IPS-NIHi7 (cell line): ENCODE measurements around the gene IL17RE.
"Not testable (repeated sequence)": the region's sequence is repeated elsewhere in the genome, so short reads cannot be mapped to it uniquely, and the experiment has no call there.

Source experiments
- DNase-seq: peaks from one replicate; pipeline ENCODE4 v3.0.0; 2012; ENCODE audit warnings: mixed read lengths; ENCODE audit errors: extremely low spot score

The IL17RE gene, protein sequence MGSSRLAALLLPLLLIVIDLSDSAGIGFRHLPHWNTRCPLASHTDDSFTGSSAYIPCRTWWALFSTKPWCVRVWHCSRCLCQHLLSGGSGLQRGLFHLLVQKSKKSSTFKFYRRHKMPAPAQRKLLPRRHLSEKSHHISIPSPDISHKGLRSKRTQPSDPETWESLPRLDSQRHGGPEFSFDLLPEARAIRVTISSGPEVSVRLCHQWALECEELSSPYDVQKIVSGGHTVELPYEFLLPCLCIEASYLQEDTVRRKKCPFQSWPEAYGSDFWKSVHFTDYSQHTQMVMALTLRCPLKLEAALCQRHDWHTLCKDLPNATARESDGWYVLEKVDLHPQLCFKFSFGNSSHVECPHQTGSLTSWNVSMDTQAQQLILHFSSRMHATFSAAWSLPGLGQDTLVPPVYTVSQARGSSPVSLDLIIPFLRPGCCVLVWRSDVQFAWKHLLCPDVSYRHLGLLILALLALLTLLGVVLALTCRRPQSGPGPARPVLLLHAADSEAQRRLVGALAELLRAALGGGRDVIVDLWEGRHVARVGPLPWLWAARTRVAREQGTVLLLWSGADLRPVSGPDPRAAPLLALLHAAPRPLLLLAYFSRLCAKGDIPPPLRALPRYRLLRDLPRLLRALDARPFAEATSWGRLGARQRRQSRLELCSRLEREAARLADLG

DNA sequence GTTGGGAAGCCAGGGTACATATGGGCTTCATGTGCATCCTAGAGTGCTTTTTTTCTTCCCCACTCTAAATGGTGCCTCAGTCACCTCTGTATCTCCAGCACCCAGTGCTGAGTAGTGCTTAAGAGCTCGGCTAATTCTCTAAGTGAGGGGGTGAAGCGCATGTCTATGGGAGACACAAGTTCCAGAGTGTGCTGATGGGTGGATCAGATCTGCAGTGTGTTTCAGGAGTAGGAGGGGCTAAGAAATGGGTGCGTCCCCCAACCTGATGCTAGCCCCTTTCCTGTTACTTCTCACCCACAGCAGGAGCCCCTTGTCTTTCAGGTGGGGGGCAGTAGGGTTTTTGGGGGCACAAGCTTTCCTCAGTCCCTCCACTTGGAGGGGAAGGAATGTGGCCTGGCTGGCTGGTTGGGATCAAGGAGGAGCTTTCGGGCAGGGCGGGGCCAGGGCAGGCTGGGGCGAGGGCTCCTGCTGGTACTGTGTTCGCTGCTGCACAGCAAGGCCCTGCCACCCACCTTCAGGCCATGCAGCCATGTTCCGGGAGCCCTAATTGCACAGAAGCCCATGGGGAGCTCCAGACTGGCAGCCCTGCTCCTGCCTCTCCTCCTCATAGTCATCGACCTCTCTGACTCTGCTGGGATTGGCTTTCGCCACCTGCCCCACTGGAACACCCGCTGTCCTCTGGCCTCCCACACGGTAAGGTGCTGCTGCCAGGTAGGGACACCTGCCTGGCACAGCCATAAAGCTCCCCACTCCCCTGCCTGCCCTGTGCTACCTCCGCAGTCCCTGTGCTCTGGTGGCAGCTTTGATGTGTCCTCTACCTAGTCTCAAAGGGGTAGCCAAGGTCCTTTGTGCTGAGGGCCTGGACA, at the start of gene IL17RE:
Gene IL17RE (plus strand): TSS at position 477 of the 866 bp plus-strand sequence. CDS start 85 bp downstream, at position 562.
- DNase-seq: peak; percentile 66

GRCh38 chr3:9854291-9854940, 48.2 kb upstream of the IL17RE start:
- DNase-seq: not testable (repeated sequence)

- DNase-seq: no peak
Observed at GRCh38 chr3:9855594-9855993, 47.1 kb upstream of the IL17RE start.

GRCh38 chr3:9859530-9860025, 43.1 kb upstream of the IL17RE start:
- no peak for DNase-seq

DNA sequence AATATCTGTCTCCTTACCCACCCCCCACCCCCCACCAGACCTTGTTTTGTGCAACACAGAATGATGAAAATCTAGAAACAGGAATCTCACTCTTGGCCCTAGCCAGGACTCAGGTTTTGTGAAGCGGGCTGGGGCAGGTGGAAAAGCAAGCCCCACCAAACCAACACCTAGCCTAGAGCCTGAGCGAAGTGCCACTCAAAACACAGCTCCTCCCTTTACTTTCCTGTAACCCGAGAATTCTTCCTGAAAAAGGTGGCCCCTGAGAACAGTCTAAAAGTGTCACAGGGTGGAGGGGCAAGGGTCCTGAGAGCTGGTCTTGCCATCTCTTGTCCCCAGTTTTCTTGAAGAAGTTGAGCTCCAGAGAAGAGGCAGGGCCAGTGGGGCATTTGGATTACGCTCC, 41.4 kb upstream of the IL17RE start:
- DNase-seq: no peak

DNA sequence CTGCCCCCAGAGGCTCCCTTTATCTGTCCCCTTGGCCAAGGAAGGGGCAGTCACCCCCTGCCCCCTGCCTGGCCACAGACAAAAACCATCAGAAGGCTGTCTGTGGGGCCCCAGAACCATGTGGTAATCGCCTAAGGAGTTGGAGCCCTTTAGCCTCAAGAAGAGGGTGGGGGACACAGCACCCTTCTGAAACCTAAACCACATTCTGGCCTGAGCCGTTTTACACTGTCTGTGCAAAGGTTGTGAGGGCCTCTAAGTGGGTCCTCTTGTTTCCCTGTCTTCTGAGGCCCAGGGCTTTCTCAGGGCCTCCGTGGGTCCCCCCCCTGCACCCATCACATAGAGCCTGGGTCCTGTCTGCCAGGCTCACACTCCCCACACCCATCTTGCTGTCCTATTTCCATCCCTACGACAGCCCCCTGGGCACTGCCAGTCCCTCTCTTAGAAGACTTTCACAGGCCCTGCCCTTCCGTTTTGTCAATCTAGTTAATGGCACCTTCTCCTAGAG, 41.0 kb upstream of the IL17RE start:
- DNase-seq: no peak

DNA sequence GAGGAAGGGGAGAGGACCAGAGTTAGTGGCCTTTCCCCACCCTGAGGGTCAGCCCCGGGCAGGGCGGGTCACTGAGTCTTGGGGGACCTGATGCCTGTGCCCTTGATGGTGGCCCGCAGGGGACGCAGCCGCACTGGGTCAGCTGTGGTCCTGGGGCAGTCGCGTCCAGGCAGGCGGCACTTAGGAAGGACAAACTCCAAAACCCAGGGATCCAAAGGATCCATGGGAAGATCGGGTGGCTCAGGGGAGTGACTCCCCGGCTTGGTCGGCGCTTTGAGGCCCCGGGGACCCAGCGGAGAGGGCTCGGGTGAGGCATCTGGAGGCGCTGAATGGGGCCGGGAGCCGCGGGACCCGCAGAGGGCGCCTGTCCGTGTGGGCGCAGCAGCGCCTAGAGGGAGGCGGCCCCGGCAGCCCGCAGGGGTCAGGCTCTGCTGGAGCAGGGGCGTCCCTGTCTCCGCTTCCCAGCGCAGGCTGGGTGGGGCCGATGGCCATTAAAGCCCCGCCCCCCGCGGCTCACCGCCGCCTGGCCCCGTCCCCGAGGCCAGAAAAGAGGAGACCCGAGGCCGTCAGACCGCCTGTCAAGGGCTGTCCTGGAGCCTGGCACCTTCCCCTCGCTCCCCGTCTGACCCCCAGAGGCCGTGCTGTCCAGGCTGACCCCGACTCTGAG, 40.1 kb upstream of the IL17RE start:
- peak; percentile 92 for DNase-seq

- DNase-seq: no peak
Observed at GRCh38 chr3:9863058-9863772, 39.4 kb upstream of the IL17RE start.

- DNase-seq: no peak
Observed at GRCh38 chr3:9864200-9864927, 38.3 kb upstream of the IL17RE start.

DNA sequence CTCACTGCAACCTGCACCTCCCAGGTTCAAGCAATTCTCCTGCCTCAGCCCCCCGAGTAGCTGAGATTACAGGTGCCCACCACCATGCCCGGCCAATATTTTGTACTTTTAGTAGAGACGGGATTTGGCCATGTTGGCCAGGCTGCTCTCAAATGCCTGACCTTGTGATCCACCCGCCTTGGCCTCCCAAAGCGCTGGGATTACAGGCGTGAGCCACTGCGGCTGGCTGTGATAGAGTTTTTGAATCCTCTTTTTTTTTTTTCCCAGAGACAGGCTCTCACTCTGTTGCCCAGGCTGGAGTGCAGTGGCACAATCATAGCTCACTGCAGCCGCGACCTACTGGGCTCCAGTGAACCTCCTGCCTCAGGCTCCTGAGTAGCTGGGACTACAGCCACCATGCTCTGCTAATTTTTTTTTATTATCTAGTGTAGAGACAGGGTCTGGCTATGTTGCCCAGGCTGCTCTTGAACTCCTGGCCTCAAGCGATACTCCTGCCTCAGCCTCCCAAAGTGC, 37.5 kb upstream of the IL17RE start:
- not testable (repeated sequence) for DNase-seq

GRCh38 chr3:9866639-9867038, 36.0 kb upstream of the IL17RE start:
- no peak for DNase-seq

DNA sequence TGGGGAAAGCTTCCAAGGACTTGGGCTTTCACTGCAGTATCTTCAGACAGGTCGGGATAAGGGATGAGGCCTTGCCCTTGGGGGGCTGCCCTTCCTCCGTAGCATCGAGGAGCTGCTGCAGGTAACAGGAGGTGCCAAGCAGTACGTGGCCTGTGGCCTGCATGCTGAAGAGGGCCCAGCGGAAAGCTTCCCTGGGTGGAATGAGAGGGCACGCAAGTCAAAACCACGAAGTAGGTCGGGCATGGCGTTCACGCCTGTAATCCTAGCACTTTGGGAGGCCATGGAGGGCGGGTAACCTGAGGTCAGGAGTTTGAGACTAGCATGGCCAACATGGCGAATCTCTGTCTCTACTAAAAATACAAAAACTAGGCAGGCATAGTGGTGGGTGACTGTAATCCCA, 35.5 kb upstream of the IL17RE start:
- no peak for DNase-seq

DNA sequence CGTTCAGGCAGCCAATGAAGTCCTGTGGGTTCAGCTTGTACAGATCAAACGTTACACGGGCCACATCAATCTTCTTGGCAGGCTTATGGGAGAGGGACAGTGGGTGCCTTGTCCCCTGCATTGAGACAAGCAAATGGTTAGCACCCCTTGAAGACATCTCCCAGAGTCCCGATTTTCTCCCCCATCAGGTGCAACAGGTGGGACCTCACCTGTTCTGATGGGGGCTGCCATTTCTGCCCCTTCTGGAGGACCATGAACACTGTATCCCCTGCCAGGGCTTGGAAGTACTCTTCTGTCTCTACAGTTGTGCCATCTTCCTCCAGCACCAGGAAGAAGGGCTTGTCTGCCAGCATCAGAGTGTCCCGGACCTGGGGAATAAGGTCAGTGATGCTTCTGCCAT, 32.7 kb upstream of the IL17RE start:
- no peak for DNase-seq

DNA sequence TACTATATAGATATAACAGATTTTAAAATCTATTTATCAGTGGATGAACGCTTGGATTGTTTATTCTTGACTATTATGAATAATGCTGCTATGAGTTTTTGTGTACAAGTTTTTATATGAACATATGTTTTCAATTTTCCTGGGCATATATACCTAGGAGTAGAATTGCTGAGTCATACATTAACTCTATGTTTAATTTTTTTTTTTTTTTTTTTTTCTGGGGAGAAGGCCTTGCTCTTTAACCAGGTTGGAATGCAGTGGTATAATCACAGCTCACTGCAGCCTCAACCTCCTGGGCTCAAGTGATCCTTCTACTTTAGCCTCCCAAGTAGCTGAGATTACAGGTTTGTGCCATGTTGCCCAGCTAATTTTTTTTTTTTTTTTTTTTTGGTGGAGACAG, 31.7 kb upstream of the IL17RE start:
- DNase-seq: no peak

- DNase-seq: not testable (repeated sequence)
Observed at GRCh38 chr3:9872067-9872466, 30.6 kb upstream of the IL17RE start.

DNA sequence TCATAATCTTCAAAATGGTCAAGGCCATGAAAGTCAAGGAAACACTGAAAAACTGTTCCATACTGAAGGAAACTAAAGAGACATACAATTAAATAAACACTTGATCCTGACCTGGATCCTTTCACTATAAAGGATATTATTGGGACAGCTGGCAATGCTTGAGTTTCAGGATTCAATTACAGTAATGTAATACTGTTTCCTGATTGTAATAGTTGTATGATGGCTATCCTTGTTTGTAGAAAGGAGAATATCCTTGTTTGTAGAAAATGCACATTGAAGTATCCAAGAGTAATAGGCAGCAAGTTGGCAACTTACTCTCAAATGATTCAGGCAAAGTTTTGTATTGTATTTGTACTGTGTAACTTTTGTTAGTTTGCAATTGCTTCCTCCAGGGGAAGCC, 27.2 kb upstream of the IL17RE start:
- DNase-seq: no peak

GRCh38 chr3:9876255-9876654, 26.4 kb upstream of the IL17RE start:
- DNase-seq: not testable (repeated sequence)

DNA sequence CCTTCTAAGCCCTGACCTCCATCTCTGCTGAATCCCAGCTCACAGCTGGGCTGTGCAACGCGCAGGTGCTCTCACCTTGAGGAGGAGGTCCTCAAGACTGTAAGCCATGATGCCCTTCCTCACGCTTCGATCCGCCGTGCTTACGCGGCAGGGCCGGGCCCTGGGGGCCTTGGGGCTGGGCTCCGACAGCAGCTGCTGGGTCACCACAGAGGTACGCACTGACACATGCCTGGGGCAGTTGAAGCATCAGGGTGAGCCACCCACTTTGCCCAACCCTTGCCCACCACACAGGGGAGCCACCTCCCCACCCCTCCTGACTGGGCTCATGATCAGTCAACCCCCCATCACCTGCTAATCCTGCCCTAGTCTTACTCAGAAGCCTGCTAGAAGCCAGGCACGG, 25.7 kb upstream of the IL17RE start:
- DNase-seq: no peak

- no peak for DNase-seq
Observed at GRCh38 chr3:9878700-9879099, 23.9 kb upstream of the IL17RE start.
